Pancreas (tissue), 10 donors: Measurements from ENCODE around the gene KIAA1614. TPM values are rescaled to one million over a fixed set of nuclear protein-coding genes. Genes with fewer than 3 reads are reported as not detected.
A peak's percentile ranks its signal among the peaks of the same experiment; 100 is the strongest.

Experiments used
- ATAC-seq, 4 donors: fragments of 200-7000 bp; cut with Tn5 transposase; one replicate each; pipeline versions ENCODE4 v1.8.0 to v1.9.1; 2020; ENCODE audit warnings: mild to moderate bottlenecking in 4 of 4, moderate library complexity in 4 of 4
- DNase-seq, 6 donors: peaks; one replicate each; pipeline ENCODE4 v3.0.0-alpha.2; 2020
- FAIRE-seq: peaks from 2 replicates; lab custom pipeline; 2012; peaks lifted over from hg19 to GRCh38; lab: Jason Lieb, UNC
- H3K27ac ChIP-seq, 4 donors: fragments of 200-600 bp; sonication (generic); 1 replicate in 3 of 4; 2 replicates in 1 of 4; pipeline versions ENCODE4 v1.5.0 to v1.8.0; 2020
- H3K27me3 ChIP-seq, 4 donors: fragments of 200-600 bp; one replicate each; pipeline ENCODE4 v1.8.0; 2021
- H3K36me3 ChIP-seq, 3 donors: fragments of 200-600 bp; sonication (generic) in 1 of 3; one replicate each; pipeline versions ENCODE4 v1.5.0 to v1.8.0; 2020 to 2021
- H3K4me1 ChIP-seq, 3 donors: fragments of 200-600 bp; one replicate each; pipeline ENCODE4 v1.8.0; 2021
- H3K4me3 ChIP-seq, 4 donors: fragments of 200-600 bp; sonication (generic) in 2 of 4; one replicate each; pipeline versions ENCODE4 v1.5.0 to v1.8.0; 2020 to 2021
- H3K9me3 ChIP-seq, 4 donors: fragments of 200-600 bp; one replicate each; pipeline ENCODE4 v1.8.0; 2021
- WGBS, 2 donors: extraction: QIAGEN DNeasy Blood & Tissue Kit; methylation state at CpG; one replicate each; pipeline ENCODE4 v1.1.7; 2013; 5-methylcytosine and 5-hydroxymethylcytosine counted together
- intact Hi-C, 3 donors: fragments of 100-400 bp; cut with DNase I; formaldehyde crosslinking; loops; one replicate each; pipeline versions ENCODE4 v1.11.1 to v1.14.2; 2022
- polyA plus RNA-seq, 2 donors: library from polyadenylated mRNA; stranded (reverse); fragments of 200-250 nt; gene quantifications; one replicate each; pipeline ENCODE4 v1.2.3, GENCODE V29; 2013
- total RNA-seq, 6 donors: library from RNA; stranded (reverse); fragmentation: NEBNext Ultra II Directional in 4 of 6; extraction: Animal tissue kit (Norgen Biotek cat#: 25700) in 4 of 6; gene quantifications; one replicate each; pipeline versions ENCODE4 v1.2.1 to v1.2.4, GENCODE V29; 2021 to 2023
- TF ChIP-seq, protein P1 (sequence below), 4 donors: fragments of 200-600 bp; sonication (generic) in 3 of 4; IDR thresholded peaks; one replicate each; pipeline versions ENCODE4 v1.5.0 to v1.8.0; 2021; ENCODE audit warnings: antibody characterized with exemption in 4 of 4
- donor health status: healthy with polysubstance abuse.
- donor health status: DM: no; HTN: no; CAD: no; lungs with moderate emphysema.
- donor health status: DM: no; HTN: no; CAD: no.
- donor health status: control.
- donor health status: control.
- donor health status: Bipolar disorder and iron deficiency.
- donor health status: DM: yes; HTN: yes; CAD: no.
- donor health status: DM: no; HTN: no; CAD: no.
- donor health status: DM: no; HTN: no; CAD: no.
- donor health status: DM: yes; HTN: yes; CAD: no.

The KIAA1614 gene
- total and polyA plus RNA-seq, 8 donors, result 0.32 to 3.3 (median 1.5) TPM

DNA sequence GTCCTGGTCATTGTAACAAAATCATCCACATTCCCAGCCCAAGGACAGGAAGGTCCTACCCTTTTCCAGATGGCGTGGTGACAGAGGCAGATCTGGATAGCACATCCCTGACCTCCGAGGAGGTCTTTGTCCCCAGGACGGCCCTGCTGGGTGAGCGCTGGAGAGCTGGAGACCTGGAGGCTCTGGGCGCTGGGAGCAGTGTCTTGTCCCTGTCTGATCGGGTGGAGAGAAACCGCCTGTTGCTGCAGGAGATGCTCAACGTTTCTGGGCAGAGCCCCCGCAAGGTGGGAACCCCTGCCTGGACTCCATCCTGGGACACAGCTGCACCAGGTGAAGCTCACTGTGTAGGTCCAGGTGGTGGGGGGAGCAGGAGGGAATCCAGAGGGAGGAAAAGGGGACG is 4.1 kb downstream of the KIAA1614 start:
- WGBS, 2 donors, result 72 to 84% methylated on average over 10 of the region's 10 CpGs
- Histone ChIP-seq H3K36me3 (no peaks in the 10 kb centered on the region), H3K9me3 (no peaks in the 10 kb centered on the region), H3K27me3 (peaks cover 0 to 4% (median 0%) of the 10 kb centered on the region in 4 donors), H3K4me3 (no peak overlapping the region), H3K4me1 (no peaks in the 10 kb centered on the region), H3K27ac (no peak overlapping the region)
- intact Hi-C loops, result no loop called here
- ATAC-seq (no peak), FAIRE-seq (no peak), DNase-seq (peak in 1 of 6 donors; percentile 39)
- TF ChIP-seq, protein P1, sequence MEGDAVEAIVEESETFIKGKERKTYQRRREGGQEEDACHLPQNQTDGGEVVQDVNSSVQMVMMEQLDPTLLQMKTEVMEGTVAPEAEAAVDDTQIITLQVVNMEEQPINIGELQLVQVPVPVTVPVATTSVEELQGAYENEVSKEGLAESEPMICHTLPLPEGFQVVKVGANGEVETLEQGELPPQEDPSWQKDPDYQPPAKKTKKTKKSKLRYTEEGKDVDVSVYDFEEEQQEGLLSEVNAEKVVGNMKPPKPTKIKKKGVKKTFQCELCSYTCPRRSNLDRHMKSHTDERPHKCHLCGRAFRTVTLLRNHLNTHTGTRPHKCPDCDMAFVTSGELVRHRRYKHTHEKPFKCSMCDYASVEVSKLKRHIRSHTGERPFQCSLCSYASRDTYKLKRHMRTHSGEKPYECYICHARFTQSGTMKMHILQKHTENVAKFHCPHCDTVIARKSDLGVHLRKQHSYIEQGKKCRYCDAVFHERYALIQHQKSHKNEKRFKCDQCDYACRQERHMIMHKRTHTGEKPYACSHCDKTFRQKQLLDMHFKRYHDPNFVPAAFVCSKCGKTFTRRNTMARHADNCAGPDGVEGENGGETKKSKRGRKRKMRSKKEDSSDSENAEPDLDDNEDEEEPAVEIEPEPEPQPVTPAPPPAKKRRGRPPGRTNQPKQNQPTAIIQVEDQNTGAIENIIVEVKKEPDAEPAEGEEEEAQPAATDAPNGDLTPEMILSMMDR (IDR thresholded peaks at IDR 0.05), result no peak

DNA sequence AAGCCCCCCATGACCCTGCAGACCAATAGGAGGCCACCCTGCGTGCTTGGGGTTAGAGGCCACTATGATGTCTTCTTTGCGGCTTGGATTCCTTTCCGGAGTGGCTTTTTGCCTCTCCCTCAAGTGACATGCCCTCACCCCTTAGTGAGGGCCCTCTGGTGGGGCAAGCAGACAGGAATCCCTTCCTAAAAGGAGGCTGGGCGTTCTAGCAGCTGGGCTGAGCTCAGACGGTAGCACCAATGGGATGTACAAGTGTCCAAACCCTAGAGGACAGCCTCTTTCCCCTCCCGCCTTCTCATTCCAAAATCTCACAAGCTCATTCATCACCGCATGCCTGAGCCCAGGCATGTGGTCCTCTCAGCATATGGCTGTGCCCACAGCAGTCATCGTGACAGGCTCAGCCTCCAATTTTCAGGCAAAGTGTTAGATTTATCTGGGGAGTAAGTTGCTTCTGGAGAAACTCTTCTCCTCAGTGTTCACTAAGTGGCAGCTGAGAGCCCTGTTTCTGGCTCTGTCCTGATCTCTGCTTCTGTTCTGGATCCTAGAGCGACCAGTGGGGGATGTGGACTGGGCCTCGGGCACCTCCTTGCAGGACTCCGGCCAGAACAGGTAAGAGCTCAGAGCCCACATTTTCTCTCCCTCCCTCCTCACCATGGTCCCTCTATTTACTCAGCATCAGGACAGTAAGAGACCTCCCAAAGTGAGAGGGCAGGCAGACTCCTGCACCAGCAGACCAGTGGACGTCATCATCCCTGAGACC is 4.8 kb downstream of the KIAA1614 start:
- intact Hi-C loops, result no loop called here
- no peak for FAIRE-seq
- Histone ChIP-seq H3K36me3 (no peaks in the 10 kb centered on the region), H3K27me3 (no peaks in the 10 kb centered on the region), H3K4me1 (no peaks in the 10 kb centered on the region), H3K4me3 (no peak overlapping the region), H3K9me3 (no peaks in the 10 kb centered on the region), H3K27ac (no peak overlapping the region)
- WGBS, 2 donors, result 79 to 81% methylated on average over 12 of the region's 12 CpGs
- TF ChIP-seq, protein P1 (IDR thresholded peaks at IDR 0.05), result no peak
- no peak for ATAC-seq
- peak in 1 of 6 donors; percentile 28 for DNase-seq

DNA sequence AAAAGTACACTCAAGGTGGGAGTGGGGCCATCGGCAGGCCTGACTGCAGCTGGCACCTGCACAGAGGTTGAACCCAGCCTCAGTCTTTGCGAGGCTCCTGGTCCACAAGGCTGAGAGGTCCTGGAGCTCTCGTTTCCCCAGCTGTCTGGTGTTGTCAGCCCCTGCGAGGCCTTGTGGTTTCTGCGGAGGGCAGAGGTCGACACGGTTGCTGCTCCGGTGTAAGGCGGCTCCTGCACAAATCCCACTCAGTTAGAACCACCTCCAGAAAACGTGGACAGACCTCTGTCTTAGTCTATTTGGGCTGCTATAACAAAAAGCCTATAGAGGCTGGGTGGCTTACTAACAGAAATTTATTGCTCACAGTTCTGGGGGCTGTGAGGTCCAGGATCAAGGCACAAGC is 5.8 kb downstream of the KIAA1614 start:
- H3K9me3 ChIP-seq, result no peaks in the 10 kb centered on the region
- no peak overlapping the region for H3K4me3 ChIP-seq
- no peaks in the 10 kb centered on the region for H3K36me3 ChIP-seq
- WGBS, 2 donors, result 86 to 87% methylated on average over 10 of the region's 10 CpGs
- intact Hi-C loops, result no loop called here
- no peak for FAIRE-seq
- no peak overlapping the region for H3K27ac ChIP-seq
- H3K27me3 ChIP-seq, result no peaks in the 10 kb centered on the region
- no peak for ATAC-seq
- TF ChIP-seq, protein P1 (IDR thresholded peaks at IDR 0.05), result no peak
- DNase-seq, result peak in 1 of 6 donors; percentile 18
- H3K4me1 ChIP-seq, result no peaks in the 10 kb centered on the region

DNA sequence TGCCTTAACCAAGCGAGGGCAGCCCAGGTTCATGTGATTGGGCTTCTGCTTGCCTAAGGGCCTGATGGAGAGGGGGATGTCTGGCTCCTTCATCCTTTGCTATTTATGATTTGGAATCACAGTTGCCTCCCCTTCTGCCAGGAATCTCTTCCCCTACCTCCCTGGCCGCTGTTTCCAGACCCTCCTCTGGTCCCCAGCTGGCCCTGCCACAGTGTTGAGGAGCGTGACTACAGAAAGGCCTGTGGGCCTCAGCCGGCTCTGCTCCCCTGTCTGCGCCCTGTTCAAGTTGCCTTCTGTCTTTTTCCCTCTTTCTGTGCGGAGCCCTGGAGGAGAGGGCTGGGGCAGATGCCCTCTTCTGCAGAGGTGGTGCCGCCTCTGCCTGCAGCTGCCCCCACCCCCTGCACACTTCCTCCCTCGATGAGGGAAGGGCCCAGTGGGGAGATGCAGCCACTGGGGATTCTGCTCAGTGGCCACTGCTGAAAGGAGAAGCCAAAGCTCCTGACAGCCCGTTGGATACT is 6.5 kb downstream of the KIAA1614 start:
- no peak for FAIRE-seq
- no peak for DNase-seq

More for the DNA sequence above, 6.5 kb downstream of the KIAA1614 start:
- 77 to 86% methylated on average over 9 of the region's 9 CpGs for WGBS, 2 donors
- Histone ChIP-seq H3K36me3 (no peaks in the 10 kb centered on the region), H3K27ac (no peak overlapping the region), H3K9me3 (no peaks in the 10 kb centered on the region), H3K4me3 (no peak overlapping the region), H3K27me3 (no peaks in the 10 kb centered on the region), H3K4me1 (no peaks in the 10 kb centered on the region)
- no peak for ATAC-seq
- intact Hi-C loops, result no loop called here
- TF ChIP-seq, protein P1 (IDR thresholded peaks at IDR 0.05), result no peak
